Stimulated activated CD8-positive, alpha-beta memory T cell treated with anti-CD3 and anti-CD28 coated beads, Interleukin-15, amount 100 ng/mL, for 4 hours (primary cell): ENCODE results near the gene DSCAML1.

Experiments
- DNase-seq, 2 donors: peaks; one replicate each; pipeline ENCODE4 v3.0.0-alpha.2; 2020; ENCODE audit warnings: low read depth in 2 of 2

Gene DSCAML1

DNA sequence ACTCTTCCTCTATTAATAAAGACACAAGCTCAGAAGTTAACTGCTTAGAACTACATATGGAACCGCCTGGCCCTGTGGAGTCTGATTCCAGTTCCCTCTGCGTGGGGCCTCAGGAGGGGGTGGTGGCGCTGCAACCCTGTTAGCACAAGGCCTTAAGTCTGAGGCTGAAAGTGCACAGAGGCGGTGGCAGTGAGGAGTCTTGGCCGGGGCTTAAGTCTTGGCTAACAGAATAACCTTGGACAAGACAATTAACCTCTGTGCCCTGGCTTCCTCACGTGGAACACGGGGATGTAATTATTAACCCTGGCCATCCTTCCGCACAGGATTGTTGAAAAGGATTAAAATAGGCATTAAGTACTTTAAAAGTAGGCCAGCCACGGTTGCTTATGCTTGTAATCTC, 277.8 kb downstream of the DSCAML1 start:
- DNase-seq: no peak

DNA sequence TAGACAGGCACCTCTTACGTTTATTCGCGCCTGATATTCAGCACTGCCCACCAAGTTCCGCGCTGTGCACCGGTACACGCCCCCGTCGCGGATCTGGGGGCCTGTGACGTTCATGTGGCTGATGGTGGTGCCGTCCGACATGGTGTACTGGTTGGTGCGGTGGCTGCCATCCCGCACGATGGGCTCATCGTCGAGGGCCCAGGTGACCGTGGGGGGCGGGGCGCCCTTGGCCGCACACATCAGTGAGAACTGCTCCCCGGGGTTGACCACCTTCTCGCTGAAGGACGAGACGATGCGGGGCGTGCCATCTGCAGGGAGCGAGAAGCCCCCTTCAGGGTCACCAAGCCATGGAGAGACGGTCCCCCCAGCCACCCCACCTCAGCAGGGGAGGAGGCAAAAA, 278.6 kb downstream of the DSCAML1 start:
- DNase-seq: no peak

DNA sequence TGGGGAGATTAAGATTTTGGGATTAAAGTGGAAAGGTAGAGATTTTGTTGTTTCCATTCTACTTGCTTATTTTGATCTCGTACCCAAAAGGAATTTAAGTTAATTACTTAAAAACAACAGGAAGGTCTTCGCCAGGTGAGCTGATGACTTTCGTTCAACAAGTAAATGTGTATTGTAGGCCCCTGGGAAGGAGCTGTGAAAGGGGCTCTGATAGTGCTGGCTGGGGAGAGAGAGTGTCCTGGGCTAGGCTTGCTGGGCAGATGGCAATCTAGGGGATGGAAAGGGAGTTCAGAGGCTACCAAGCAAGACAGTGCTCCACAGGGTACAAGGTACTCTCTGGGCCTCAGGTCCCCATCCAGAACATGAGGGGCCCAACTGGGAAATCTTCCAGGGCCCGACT, 279.9 kb downstream of the DSCAML1 start:
- DNase-seq: no peak

DNA sequence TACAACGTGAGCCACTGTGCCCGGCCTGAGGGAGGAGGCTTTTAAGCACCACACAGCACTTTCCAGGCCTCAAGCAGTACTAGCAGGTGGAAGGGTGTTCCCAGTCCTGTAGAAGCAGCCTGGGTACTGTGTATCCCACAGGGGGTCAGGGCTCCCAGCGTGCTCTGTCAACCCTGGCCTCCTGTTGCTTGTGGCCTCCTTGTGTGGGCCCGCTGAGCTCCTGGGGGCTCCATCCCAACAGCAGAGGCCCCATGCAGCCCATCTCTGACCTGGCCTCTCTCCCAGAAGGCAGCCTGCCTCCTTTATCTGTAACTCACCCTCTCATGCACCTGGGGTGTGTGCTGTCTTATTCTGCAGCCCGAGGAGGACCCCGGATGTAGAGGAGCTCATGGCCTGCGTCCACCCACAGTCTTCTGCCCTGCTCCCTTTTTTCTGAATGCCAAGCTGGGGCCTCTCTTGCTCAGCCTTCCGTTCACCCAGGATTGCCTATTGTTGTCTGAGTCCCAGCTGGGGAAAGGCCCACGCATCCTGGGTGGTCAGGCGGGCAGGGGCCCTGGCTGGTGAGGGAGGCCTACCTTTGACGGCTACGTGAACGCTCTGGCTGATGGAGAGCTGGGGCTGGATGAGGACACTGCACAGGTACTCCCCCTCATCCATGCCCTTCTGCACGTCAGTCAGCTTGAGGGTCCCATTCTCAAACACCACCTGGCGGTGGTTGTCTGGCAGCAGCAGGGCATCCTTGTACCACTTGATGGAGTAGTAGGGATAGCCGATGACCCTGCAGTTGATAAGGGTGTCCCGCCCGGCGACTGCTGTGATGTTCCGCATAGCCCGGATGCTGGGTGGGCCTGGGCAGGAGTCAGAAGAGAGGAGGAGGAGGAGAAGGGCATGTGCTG, 280.9 kb downstream of the DSCAML1 start:
- DNase-seq: no peak

DNA sequence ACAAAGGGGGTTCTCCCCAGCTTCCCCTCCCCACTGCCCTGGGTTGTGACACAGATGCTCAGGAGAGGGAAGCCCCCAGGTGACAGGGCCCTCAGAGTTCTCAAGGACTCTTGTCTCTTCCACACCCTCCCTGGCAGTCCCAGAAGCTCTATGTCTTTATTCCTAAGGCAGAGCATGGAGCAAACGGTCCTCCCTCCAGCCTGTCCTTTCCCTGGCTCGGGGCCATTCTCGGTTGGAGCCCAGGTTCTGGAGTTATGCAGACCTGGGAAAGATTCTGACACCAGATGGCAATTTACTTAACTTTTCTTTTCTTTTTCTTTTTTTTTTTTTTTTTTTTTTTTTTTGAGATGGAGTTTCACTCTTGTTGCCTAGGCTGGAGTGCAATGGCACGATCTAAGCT, 282.8 kb downstream of the DSCAML1 start:
- DNase-seq: no peak

DNA sequence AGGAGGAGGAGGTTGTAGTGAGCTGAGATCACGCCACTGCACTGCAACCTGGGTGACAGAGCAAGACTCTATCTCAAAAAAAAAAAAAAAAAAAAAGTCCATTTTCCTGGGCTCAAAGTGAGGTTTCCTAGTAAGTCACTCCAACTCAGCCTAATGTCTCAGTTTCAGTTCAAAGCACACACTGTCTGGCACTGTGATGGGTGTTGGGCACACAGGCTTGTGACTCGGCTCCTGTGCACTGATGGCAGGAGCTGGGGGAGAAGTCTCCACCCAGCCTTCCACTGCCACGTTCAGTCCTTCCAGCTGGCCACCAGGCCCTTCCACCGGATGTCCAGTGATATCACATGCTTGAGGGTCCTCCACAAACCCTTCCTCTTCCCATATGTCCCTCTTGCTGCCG, 283.4 kb downstream of the DSCAML1 start:
- DNase-seq: no peak

DNA sequence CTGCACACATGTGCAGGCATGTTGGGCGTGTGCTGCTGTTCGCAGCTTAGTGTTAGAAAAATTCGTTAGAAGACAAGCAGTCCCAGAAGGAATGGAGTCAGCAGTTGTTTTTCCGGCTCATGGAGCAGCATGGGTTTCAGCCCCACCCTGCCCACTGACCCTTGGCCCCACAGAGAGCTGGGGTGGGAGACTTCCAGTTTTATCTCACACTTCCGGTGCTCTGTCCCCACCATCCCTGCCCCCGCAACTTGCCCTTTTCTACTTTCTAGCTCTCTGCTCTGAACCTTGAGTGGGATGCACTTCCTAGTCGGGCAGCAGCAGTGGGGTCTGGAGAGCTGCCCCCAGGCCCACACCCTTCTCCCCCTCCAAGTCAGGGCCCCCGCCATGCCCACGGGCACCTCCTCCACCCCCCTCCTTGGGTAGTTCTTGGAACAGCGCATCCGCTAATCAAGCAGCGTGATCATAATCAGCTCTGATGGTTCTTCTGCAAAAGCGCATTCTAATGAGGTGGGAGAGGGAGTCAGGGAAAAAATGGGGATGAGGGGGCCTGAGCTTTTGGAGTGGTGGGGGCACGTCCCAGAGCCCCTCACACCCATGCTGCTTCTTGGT, 285.0 kb downstream of the DSCAML1 start:
- no peak for DNase-seq

DNA sequence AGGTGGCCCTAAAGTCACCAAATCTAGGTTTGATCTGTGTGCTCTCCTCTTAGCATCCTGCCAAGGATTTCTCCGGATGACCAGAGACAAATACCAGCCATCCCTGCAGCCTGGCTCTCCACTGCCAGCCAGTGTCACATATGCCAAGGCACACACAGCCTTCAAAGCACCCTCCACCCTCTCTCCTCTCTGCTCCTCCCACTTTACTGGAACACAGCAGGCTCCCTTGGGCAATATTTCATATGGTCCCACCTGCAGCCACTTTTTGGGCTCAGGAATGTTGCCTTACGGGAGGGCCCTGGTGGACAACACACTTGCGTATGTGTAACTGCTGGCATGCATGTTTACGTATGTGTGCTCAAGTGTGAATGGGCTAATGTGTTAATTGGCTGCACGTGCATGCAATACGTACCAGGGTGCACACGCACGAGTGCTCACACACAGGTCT, 285.5 kb downstream of the DSCAML1 start:
- no peak for DNase-seq

DNA sequence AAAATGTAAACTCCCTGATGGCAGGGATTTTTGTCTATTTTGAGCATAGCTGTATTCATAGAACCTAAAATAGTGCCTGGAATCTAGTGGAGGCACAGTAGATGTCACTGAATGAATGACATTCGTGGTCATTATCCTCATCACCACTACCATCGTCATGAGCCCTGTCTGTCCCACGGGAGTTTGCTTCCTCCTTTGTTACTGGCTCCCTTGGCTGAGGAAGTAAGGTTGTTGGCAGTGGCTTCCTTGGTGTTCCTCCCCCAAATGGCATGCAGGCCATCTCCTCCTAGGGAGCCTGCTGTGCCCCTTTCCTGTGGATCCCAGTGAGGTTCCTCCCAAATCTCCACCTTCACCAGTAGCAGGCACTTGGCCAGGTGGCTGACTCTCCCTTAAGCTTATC, 286.4 kb downstream of the DSCAML1 start:
- DNase-seq: no peak

DNA sequence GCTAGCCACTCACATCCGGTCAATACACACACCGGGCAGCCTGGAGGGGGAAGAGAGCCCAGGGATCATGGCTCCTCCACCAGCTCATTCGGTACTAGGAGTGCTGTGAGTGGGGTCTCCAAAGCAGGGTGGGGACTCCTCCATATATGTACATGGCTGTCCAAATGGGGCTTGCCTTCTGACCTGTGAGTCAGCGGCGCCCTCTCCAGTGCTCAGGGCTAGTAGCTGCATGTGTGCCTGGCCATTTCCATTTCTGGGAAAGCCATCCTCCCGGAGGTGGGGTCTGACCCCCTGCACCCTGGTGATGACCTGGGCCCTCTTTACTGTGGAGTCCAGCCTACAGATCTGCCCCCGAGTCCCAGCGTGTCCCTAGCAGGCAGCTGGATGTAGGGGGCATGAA, 287.5 kb downstream of the DSCAML1 start:
- DNase-seq: no peak

DNA sequence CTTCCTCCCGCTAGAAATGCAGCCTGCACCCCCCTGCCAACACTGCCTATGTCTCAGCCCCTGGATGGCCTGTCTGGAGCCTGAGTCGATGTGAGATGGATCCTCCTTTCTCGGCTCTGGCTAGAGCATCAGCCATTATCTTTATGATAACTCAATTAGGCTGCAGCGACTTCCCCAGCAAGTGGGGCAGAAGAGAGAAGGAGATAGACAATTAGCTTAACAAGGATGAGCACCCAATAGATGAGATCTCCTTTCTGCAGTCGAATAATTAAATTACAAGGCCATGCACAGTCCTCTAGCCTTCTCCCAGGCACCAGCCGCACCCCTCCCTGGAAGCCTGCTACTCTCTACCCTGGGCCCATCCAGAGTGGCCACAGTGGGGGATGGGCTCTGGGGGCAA, 290.0 kb downstream of the DSCAML1 start:
- DNase-seq: no peak

DNA sequence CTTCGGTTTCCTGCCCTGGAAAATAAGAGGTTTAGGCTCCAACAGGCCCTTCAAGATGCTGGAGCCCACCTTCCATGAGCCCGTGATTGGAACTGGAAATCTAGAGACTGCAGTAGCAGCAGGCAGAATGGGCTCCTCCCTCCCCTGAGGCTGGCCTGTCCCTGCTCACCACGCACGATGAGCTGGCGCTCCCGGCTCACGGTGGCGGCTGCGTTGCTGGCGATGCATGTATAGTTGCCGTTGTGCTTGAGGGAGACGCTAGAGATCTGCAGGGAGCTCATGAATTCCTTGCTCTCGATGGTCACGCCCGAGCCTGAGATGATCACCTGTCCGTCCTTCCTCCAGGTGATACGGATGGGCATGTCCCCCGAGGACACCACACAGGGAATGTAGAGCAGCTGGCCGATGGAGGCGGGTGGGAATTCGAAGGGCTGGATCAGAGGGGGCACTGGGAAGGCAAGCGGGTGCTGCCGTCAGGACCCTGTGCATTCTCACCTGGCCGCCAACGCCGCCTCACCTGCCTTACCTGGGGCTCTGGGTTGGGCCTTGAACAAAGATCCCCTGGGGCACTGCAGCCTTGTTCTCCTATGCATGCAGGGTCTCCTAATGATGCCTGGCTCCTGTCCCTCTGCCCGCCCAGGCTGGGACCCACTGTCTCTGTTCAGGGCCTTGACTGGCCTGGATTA, 291.6 kb downstream of the DSCAML1 start:
- no peak for DNase-seq

DNA sequence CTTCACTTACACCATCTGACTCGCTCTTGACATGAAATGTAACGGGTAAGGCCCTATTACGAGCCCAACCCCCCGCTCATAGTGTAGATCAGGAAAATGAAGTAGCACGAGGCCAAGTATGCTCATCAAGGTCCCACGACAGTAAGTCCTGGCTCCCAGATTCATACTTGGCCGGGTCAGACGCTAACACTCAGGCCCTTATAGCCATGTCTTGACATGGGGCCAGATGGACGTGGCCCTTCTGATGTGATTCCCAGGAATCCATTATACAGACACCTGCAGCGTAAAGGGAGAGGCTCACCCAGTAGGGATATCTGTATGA, 294.3 kb downstream of the DSCAML1 start:
- DNase-seq: no peak

DNA sequence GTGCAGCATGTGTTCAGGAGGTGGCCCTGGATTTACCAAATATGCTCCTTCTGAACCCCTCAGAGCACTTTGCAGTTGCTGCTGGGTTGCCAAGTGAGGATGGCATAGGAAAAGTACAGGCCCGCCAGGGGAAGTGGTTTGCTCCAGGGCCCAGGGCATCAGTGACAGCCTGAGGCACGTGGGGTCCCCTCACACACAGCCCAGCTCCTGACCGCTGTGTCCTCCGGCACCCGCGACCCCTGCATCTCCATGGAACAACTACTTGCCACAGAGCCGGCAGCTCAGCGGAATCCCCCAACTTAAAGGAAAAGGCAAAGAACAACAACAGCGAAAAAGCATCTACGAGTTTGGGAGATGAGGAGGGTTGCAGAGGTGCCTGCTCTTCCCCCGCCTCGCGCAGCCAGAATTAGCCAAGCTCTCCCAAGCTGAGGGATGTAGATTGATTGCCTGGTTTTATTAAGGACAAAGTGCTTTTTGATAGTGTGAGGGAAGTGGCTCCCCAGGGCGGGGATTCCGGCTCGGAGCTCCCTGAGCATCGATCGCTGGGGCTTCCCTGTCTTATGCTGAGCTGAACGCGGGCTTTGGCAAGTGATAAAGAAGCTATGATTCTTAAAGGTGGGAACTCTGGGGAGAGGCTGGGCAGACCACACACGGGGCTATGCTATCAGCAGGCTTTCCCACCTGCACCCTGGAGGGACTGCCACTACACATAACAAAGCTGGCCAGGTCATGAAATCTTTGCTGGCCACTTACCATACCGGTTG, 294.8 kb downstream of the DSCAML1 start:
- DNase-seq: no peak

DNA sequence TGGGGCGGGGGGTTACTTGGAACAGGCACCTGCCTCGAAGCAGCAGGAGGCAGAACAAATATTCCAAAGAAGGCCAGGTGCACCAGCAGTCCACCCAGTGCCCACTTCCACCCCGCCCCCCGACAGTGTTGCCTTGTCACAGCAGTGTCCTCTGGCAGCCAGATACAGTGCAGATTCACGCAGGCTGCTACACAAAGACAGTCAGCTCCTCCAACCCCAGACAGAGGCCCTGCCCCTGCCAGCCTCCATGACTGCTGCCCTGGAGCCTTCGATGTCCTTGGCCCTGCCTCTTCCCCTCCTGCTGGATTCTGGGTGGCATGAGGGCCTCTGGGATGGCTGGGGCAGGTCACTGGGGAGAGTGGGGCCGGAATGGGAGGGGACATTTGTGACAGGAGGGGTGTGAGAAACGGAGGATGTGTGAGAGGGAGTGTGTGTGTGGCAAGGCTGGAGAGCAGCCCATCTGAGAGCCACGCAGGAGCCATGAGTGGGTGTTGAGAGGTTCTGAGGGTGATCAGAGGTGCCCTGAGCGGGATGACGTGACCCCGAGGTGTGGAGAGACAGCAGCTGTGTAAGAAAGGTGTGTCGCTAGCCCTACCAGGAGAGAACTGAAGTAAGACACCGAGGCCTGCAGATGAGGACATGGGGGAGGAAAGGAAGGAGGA, 295.6 kb downstream of the DSCAML1 start:
- no peak for DNase-seq

DNA sequence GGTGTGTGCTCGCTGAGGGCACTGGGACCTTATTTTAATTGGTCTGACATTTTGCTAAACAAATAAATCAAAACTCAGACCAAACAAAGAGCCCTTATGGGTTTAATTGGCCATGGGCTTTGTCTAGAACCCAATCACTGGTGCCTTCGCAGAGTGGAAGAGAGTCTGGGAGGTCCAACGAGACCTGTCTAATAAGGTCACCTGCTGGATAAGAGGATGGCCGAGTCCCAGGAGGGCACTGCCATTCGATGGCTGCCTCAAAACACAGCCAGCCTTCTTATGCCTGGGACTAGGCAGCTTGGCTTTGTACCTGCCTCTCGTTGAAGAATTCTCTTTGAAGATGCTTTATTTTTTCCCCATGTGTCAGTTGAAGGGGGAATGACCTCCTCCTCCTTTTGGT, 298.2 kb downstream of the DSCAML1 start:
- DNase-seq: no peak

DNA sequence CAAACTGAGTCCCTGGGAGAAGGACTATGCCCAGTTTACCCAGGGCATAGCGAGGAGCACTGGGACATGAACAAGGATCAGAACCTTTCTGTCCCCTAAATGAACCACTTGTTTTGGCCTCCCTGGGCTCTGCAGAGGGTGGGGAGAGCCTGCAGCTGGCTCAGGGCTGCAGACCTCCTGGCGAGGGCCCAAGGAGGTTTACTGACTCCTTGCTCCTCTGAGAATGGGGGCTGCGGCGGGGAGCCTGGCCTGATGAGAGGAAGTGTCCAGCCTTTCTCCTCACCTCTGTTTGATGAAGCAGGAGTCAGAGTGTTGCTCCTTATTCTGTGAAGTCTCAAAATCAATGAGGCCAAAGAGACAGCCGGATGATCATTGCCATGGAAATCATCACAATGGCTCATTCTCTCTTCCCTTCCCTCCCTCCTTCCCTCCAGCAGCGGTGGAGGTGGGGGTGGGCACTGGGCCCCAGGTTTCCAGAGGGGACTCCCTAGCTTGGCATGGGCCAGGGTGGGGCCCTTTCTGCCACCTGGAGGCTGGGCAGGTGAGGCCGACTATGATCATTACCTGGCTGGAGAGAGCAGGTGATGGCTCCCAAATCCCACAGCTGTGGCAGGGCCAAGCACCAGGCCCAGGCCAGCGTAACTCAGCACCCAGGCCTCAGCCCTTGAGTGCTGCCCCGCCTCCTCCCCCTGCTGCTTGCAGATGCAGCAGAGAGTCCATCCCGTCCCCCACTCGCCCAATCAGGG, 299.6 kb downstream of the DSCAML1 start:
- no peak for DNase-seq

DNA sequence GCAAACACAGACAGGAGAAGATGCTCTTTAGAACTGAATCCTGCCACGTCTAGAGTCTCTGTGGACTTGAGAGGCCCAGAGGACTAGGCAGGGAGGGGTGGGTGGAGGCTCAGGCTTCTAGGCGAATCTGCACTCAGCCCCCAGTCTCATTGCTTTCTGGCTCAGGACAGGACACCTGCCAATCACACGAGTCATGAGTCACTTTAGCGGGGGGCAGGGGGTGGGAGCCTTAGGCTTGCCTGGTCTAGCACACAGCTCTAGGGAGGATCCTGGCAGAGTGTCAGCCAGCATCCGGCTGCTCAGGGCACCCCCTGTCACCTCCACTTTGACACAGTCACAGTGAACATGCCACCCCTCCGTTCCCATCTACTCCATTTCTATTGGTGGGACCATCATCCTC, 301.7 kb downstream of the DSCAML1 start:
- no peak for DNase-seq

DNA sequence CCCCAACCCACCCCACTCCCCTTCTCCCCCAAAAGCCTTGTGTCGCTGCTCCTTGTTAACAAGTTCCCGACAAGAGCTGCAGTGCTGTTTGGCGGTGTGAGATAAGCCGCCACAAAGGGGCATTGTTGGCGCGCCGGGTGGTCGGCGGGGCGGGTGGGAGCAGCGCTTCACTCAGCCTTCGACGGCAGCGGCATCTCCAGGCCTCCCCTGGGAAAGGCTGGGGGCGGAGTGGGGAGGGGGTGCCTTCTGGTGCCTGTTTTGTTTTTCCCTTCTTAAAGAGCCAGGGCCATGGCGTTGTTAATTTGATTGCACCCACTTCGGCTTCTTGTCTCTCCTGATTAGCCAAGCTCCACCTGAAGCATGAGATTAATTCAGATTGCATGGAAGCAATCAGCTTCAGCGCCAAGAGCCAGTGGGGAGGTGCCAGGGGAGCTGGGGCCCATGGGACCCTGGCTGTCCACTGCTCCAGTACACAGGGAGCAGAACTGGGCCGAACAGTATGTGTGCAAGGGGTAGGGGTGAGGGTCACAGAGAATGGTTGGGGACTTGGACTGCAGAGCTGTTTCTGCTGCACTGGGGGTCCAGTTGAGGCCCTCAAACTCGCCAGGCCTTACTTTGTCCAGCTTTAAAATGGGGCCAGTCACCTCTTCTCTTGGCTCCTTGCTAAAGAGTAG, 304.3 kb downstream of the DSCAML1 start:
- no peak for DNase-seq

DNA sequence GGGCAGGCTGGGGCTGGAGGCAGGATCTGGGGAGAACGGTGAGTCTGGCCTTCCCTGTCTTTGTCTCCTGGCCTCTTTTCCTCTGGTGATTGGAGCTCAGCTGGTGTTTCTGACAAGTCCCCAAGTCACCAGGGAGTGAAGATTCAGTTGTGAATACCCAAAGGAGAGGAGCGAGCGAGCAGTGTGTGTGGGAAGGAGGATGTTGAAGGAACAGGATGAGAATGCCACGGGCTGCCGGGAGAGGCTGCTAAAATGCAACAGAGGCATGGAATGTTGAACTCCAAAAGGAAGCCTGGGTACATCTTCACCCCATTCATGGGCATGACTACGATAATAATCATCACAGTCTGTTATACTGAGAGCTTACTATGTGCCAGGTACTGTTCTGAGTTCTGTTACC, 306.1 kb downstream of the DSCAML1 start:
- no peak for DNase-seq
